Activated CD4-positive, CD25-positive, alpha-beta regulatory T cell treated with anti-CD3 and anti-CD28 coated beads, Interleukin-2, amount 50 U/mL, for 72 hours (primary cell): ENCODE measurements around the gene SMYD1.

ENCODE experiments used
- DNase-seq: peaks from one replicate; pipeline ENCODE4 v3.0.0; 2021

SMYD1 gene

DNA sequence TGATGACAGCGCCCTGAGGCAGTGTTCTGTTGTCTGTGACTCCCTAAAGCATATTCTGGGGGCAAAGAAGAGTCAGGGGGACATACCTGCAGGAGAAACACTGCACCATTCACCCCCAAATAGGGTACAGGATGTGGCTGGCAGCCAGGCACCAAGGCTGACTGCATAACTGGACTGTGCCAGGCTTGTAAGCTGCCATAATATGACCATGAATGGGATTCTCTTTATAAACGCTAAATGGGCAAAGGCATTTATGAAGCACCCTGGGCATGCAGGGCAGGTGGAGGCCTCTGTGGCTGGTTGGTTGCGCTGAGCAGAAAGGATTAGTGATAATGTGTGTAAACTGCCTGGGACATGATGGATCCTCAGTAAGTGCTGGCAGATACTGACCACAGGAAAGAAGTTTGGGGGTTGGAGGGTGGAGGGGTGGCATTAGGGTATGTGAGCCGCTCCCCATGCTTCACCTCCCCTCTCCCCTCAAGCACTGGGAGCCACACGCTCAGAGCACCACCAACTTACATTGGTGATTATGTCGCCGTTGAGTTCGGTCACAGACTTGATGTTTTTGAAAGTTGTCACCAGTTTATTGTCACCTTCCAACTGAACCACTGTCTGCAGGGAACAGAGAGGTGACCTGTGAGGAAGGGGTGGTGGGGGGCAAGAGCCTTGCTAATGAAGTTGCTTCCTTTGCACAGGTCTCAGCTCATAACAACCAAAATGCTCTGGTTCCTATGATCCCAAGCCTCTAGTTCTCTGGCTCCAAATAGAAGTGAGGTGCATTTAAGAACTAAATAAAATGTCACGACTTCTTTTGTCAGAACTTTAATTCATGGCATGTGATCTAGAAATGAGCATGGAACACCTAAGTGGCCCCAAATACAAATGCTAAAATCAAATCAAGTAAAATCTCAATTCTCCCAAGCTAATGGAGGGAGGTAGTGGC, 56.6 kb downstream of the SMYD1 start:
- DNase-seq, result no peak

DNA sequence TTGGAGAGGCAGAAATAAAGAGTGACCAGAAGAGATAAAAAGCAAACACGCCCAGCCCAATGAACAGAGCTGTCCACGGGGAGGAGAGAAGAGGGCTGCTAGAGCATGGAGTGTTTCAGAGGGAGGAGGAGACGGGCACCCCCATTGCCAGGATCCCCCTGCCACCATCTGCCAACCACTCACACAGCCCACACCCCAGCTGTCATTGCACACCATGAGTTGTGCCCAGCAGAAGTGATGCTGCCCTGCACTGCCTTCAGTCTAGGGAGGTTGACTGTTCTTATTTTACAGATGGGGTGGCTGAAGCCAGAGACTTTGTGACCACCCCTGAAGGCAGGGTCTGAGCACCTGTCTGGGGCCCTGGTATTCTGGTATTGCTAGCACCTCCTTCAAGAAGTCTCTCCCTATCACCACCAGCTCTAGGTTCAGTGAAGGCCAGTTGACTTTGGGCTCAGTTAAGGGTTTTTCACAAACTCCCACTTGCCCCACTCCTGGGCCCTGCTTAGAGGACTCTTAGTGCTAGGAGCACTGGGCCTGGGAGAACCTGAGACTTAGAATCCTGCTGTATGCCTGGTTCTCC, 57.8 kb downstream of the SMYD1 start:
- DNase-seq, result no peak

DNA sequence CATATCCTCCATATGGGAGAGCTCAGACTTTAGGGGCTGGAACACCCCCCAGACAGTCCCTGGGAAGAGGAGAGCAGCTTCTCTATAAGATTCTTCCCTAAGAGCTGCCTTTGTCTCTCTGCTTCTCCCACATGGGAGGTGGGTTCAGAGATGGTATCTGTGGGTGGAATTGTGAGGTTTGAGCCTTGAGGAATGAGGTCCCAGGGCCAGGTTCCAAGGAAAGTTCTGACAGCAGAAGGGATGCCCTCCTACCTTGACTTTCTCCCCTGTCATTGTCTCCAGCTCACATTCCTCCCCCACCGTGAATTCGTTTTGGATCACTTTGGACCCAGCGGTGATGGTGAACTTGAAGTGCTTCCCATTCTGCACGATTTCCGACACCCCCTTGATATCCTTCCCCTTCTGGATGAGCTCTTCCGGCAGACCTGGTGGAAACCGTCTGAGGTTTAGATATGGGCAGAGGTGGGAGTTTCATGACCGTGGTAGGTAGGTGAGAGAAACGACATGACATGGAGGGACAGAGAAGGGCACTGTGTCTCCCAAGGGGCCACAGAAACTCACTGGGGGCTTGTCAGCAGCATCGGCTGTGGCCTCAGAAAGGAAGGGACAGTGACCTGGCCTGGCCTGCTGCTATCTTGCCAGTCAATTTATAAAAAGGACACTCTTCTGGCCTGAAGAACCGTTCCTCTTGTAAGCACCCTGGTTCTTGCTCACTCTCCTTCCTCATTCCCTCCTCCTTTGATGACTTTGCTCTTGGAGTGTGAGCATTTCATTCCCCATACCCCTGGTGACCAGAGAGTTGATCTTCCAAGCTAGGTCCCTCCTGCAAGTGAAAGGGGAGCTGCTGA, 58.5 kb downstream of the SMYD1 start:
- DNase-seq, result no peak

DNA sequence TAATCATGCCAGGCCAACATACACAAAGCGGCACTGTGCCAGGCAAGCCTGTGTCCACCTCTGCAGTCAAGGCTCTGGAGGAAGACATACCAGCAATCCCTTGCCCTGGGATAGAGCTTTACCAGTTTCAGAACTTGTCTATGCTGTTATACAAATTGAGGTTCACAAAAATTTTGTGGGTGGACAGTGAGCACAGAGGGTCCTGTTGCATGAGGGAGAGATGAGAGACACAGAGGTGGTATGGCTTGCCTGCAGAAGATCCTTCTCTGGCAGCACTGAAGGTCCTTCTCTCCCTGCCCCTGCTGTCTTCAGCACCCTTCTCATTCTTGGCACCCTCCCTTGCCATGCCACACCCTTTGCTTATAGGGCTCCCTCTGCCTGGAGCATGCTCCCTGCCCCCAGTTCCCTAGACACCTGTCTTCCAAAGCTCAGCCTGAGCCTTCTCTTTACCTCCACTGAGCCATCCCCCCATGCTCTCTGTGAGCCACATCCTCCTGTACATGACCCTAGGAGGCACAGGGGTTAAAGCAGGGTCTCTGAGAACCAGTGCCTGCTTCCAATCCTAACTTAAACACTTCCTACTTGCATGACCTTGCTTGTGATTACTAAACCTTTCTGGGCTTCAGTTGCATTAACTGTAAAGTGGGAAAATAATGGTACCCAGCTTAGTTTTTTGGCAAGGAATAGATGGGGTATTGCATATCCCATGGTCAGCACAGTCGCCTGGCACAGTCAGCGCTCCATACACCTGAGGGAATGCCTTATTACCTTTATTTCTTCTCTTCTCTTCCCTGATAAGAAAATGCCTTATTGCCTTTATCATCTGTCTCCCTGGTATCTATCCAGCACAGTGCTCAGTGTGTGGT, 59.4 kb downstream of the SMYD1 start:
- no peak for DNase-seq

DNA sequence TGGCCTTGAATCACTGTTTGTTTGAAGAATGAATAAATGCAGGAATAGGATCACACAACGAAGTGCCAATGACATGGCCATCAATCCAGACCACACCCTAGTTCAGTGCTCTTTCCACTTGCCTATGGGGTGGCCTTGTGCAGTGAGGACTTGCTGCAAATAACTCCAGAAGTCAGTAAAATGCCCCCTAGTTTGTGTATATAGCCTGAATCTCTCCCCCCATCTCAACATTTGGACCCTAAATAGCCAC, 59.9 kb downstream of the SMYD1 start:
- no peak for DNase-seq

DNA sequence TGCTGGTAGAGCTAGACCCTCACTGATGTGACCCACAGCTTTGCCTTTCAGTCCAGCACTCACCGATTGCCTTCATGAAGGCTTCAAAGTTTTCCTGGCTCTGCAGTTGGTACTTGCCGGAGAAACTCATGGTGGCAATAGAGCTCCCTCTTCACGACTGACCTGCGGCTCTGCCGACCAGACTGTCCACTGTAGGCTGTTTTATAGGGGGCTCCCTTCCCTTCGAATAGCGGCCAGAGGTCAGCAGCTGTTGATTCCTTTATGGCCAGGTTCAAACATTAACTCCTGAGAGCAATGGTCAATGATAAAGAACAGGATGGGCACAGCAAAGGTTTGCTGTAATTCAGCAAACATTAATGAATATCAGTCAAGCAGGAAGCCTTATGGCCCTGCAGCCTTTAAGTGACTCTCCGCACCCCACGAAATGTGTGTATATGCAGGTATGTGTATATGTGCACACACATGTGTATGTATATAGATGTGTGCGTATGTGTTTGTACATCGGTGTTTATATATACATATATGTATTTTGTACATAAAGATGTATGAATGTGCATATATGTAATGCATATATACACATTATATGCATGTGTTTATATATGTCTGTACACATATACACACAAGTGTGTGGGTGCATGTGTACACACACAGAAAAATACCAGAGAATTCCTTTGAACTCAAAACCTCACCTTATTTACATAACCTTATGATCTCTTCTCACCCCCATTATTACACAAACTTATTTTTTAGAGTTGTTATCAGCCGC, 60.4 kb downstream of the SMYD1 start, which contains the start of gene FABP1:
Gene FABP1, minus strand, starts transcription at position 175 of the 766 bp plus-strand sequence. Its CDS starts 45 bp downstream, at position 130.
- DNase-seq, result no peak

DNA sequence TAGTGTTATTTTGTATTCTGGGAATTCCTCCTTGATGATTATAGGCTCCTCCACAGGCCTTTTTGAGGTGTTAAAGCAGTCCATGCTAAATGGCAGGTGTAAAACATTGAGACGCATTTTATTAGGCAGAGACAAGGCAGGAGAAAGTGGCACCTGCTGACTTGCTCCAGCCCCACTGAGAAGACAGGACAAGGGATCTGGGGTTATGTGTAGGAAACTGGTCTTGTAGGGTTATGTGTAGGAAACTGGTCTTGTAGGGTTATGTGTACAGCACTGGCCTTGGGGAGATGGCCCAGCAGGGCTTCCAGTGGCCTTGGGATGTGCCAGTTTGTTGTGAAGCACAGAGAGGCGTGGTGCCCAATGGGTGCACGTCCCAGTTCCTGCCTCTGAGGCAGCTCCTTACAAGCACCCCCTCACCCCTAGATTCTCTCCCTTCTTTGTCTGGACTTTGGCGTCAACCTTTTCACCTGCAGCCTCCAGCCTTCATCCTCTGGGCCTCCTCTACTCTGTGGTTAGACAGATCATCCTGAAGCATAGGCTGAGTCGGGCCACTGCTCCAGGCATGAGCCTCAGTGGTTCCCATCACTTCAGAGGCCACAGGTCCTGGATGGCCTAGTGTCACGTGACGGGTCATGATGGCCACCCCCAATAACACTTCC, 61.2 kb downstream of the SMYD1 start:
- no peak for DNase-seq

DNA sequence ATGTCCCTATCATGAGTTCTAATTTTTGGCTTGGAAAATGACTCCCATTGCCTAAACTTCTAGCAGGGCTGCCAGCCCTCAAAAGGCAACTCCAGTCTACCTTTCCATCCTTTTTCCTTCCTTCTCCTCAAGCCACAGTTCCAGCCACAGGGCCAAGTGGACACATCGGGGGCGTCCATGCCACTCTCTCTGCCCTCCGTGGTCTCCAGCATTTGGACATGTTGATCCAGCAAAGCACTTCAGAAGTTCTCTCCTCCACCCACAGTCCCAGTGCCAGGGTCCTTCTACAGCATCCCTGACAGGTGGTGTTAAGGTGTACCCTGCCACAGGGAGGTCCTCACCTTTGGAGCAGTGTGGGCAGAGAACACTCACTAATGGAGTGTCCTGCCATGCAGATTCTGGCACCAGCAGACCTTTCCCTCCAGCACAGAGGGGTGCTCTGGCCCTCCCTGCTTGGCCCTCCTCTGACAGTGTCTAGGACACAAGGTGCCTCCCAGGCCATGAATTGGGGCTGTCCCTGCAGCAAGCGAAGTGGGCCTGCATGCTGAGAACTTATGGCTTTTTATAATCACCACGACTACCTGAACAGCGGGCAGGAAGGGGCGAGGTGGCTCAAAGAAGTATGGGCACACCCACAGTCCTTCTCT, 61.8 kb downstream of the SMYD1 start:
- no peak for DNase-seq

DNA sequence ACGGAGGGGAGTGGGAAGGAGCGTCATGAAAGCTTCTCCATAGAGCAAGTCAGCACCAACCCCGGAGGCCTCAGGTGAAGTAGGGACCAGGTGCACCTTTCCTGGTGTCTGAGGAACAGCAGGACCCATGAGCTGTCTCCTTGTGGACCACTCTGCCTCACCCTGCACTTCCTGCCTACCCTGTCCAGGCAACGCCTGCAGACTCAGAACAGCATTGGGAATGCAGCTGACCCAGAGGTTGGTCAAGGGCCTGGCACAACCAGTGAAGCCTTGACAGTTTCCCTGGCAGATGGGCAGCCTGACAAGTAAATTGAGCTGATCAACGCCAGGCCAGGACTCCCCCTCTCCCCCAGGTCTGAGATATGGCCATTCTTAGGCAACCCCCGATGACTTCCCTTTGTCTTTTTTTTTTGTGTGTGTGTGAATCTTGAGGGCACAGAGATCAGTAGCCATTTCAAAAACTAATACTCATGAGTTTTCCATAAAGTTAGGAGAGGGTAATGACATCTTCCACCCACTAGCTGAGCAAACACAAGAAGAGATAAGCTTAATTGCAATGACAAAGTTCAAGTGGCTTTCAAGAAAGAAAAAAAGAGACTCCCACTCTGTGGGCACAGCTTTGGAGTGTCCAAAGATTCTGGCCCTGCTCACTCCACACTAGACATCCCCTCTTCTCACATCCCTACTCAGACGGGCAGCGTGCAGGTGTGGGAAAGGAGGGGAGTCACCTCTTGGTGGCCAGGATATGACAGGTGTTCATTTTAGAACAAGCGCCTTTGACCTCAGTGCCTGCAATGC, 63.8 kb downstream of the SMYD1 start:
- DNase-seq, result no peak

DNA sequence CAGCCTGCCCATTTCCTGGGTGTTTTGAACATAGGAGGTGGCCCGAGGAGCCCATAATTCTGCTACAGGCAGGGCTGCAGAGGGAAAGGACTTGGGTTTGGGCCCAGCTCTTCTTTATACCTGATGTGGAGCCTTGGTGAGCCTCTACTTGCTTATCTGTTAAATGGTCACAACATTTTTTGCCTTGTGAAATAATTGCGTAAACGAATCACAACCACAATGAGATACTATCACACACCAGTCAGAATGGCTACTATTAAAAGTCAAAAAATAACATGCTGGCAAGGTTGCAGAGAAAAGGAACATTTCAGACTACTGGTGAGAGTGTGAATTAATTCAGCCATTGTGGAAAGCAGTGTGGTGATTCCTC, 64.4 kb downstream of the SMYD1 start:
- DNase-seq, result no peak

DNA sequence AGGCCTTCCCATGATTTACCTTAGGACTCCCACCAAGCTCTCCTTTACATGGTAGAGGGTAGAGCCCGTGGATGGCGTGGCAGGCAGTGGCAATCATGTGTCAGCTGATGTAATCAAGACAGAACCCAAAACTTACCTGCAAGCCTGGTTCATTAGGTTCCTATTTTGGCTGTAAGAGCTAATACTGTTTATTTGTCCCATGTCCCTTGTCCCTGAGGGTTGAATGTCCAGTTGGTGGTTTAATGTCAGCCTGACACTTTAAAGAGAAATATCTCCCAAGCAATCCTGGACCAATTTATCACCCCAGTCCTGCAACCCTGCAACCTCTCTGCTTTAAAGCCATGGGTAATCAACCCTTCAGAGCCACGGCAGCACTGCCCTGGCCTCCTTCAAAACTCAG, 66.2 kb downstream of the SMYD1 start:
- DNase-seq, result no peak

DNA sequence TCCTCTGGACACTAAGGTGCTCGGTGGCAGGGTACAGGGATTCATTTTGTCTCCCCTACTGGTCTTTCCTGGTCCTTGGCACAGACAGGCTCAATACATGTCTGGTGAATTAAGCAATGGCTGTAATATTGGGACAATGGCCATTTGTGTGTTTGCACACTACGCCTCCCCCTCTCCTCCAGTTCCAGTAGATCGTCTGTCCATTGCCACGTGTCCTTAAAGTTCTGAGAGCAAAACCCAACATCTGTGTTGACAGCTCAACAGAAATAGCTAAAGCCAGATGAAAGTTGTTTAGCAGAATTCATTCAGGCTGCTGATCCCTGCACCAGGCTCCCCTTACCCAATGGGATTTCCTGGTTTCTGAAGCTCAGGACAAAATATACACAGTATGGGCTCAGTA, 69.2 kb downstream of the SMYD1 start:
- no peak for DNase-seq

DNA sequence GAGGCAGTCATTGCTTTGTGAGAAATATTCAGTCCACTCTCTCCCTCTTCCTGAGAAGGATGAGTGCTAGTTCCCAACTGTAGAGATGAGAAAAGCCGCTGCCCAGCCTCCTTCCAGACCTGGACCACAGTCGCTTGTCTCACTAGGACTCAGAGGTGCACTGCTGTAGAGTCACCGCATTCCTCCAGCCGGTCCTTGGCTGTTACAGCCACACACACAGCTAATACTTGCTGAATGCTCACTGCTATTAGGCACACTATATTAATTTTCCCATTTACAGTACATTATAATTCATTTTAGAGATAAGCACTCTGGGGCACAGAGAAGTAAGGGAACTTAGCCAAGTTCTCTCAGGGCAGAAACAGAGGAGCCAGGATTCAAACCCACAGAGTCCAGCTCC, 70.2 kb downstream of the SMYD1 start:
- DNase-seq, result no peak

DNA sequence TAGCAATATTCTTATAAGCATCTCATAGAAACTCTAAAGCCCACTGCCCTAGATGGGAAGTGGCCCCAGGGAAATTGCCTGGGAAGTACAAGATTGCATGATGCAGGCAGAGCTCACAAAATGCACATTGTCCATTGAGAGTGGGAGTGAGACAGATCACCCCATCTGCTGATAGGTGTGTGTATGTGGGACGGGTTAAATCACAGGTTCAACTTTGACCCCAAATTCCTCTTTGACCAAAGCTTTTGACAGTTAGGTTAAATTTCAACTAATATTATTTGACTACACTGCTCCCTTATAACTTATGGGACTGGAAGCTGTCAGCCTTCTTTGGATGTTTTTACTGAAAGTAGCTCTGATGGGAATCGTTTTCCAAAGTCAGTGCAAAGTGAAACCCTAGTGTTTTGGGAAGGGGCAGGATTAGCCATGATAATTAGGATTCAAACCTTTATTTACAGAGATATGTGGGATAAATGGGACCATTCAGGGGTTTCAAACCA, 71.6 kb downstream of the SMYD1 start:
- no peak for DNase-seq

DNA sequence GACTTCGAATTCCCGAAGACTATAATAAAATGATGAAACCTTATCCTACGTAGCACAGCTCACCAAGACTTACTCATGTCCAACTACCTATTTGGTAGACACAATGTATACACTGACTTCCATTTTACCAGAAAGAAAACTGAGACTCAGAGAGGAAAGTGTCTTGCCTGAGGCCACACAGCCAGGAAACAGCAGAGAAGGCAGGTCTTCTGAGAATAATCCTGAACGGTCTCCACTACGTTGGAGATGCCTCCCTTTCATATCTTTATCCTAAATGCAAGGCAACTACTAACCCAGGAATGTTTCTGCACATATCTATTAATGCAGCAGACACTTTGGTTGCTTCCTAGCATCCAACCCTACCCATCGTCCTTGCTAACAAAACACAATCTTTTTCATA, 72.2 kb downstream of the SMYD1 start:
- DNase-seq, result no peak

DNA sequence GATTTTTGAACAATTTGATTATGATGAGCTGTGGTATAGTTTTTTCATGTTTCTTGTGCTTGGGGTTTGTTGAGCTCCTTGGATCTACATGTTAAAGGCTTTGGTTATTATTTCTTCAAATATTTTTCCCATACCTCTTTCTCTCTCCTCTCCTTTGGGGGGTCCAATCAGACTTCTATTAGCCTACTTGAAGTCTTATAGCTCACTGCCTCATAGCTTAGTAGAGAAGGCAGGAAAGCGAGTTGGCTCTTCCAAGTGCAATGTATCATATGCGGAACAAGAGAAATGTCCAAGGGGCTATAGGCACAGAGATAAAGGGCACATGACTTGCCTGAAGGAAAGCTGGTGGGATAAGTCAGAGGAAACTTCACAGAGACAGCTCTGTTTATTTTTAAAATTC, 74.3 kb downstream of the SMYD1 start:
- DNase-seq, result no peak

DNA sequence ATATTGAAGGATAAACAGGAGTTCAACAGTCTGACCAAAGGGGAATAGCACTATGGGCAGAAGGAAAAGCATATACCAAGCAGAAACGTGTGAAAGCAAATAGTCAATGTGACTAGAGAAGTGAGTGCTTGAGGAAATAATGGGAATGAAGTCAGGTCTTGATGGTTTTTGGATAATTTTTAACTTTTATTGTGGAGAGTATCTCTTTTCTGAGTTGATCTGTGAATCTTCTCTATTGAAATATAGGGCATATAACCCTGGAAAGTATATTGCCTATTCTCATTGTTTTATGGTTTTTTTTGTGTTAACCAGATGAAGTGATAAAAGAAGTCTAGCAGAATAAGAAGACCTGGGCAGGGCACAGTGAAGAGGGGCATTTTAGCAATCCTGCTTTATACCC, 76.6 kb downstream of the SMYD1 start:
- DNase-seq, result no peak

DNA sequence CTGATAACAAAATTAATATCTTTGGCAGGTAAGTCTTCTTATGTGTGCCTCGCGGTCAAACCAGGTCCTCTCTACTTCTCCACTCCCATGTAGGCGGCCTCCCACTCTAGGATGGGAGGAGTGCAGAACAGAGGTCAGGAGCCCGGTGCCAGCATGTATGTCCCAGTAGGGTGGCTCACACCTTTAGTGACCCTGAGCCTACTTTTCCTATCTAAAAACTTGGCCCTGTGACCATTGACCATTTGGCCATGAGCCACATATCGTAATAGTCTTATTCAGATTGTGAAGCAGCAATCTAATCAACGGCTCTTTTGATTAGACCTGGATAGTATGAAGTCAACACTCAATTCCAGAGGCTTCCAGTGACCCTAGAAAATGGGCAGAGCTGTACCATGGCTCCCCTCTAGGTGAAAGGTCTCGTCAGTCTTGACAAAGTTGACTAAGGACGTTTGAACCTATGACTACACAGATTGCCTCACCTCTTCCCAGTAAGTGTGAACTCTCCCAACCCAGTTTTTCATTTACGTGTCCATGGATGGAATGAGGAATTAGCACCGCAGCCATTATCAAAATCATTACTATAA, 77.4 kb downstream of the SMYD1 start:
- DNase-seq, result no peak

DNA sequence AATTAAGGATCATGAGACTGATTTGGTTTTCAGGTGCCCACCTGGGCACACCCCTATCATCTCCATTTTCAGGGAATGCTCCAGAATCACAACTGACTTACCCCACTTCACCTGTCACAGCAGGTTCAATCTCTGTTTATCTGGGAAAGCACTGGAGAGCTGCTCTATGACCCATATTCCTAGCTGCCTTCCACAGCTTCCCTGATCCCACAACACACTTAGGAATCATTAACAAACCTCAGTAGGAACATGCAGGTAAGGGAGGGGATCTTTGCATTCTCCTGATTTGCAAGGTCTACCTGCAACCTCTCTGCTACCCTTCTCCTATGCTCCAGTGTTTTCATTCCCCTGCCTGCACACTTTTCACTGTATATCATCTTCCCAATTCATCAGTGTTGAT, 79.0 kb downstream of the SMYD1 start:
- no peak for DNase-seq

DNA sequence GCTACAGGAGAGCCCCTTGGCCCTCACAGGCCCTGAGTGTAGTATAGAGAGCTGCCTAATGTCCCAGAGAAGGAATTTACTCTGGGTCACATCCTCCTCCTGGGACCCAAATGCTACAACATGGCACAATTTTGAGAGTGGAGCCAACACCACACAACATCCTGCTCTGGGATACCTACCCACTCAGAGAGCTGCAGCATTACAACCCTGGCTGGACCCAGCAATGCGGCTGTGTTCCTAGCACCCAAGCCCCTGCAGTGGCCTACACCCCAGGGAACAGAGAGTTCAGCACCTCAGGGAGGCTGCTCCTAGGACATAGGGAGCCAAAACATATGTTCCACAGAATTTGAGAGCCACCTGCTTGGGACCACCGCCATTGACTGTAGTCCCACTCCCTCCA, 79.5 kb downstream of the SMYD1 start:
- no peak for DNase-seq
